H1 (cell line): ENCODE data around the gene NEDD4L. TPM values are rescaled to one million over a fixed set of nuclear protein-coding genes. Genes with fewer than 3 reads are reported as not detected.

Source experiments
- FOSL1 ChIP-seq: IDR thresholded peaks from 2 replicates; pipeline ENCODE4 v1.6.1; 2011; ENCODE audit warnings: mild to moderate bottlenecking, low read depth, low read length, moderate library complexity; ENCODE audit not compliant: insufficient read depth
- HDAC6 ChIP-seq: IDR thresholded peaks from one replicate; pipeline ENCODE4 v1.7.1; 2012; ENCODE audit warnings: low read depth, mild to moderate bottlenecking, inconsistent platforms, low read length, moderate library complexity
- SRF ChIP-seq: IDR thresholded peaks from 2 replicates; pipeline ENCODE4 v1.6.1; 2011; ENCODE audit warnings: mild to moderate bottlenecking, low read depth, low read length, moderate library complexity
- TEAD4 ChIP-seq: IDR thresholded peaks from 2 replicates; pipeline ENCODE4 v1.6.1; 2012; ENCODE audit warnings: low read depth, low read length, inconsistent platforms, mixed read lengths
- polyA plus RNA-seq, 7 experiments: library from polyadenylated mRNA; depleted of rRNA in 3 of 7; stranded (reverse) in 5 of 7; unstranded in 2 of 7; fragments of >200 nt in 5 of 7; fragments of 200-250 nt in 2 of 7; gene quantifications; 1 replicate in 5 of 7; 2 replicates in 1 of 7; 4 replicates in 1 of 7; pipeline versions ENCODE4 v1.2.1 to v1.2.3, GENCODE V29; 2011 to 2013; ENCODE audit warnings: missing spikeins in 2 of 7, mixed read lengths in 2 of 7
- total RNA-seq: library from RNA; stranded (reverse); fragmentation: NEBNext Ultra II Directional; extraction: Animal tissue kit (Norgen Biotek cat#: 25700); gene quantifications from 2 replicates; pipeline ENCODE4 v1.2.1, GENCODE V29; 2021

NEDD4L gene
- total and polyA plus RNA-seq, 2 of the 8 experiments (the other 6 are each of a cell fraction or from before 2014, with no cell fraction given) = 37.3 to 69.8 TPM

GRCh38 chr18:58319719-58320118 lies 275.7 kb downstream of the NEDD4L start (continued):
- no peak for TF ChIP-seq HDAC6
- TF ChIP-seq TEAD4 = no peak
- TF ChIP-seq SRF = no peak
- no peak for TF ChIP-seq FOSL1
- TF ChIP-seq, all 59 proteins: peak for 0
